Measurements from ENCODE around the gene RIMBP2.

GRCh38 chr12:130517588-130517987 is 198.5 kb downstream of the RIMBP2 start:
- TF ChIP-seq CTCF (IDR thresholded peaks at IDR 0.05; ENCODE audit: low read depth, low read length) (no peak), POLR2A (IDR thresholded peaks at IDR 0.05; ENCODE audit: extremely low read depth, insufficient read length) (no peak), MYC (IDR thresholded peaks at IDR 0.05; ENCODE audit: low read depth, low read length) (no peak)
